HG02973 (cell line): ENCODE measurements around the gene LRRIQ1.
A peak's percentile ranks its signal among the peaks of the same experiment; 100 is the strongest.
"Not testable (repeated sequence)": the region's sequence is repeated elsewhere in the genome, so short reads cannot be mapped to it uniquely, and the experiment has no call there.

ENCODE experiments used
- ATAC-seq: cut with Tn5 transposase; IDR thresholded peaks from one replicate; pipeline ENCODE4 v1.9.1; 2021; ENCODE audit warnings: moderate library complexity; ENCODE audit not compliant: unreplicated experiment

LRRIQ1 gene, protein sequence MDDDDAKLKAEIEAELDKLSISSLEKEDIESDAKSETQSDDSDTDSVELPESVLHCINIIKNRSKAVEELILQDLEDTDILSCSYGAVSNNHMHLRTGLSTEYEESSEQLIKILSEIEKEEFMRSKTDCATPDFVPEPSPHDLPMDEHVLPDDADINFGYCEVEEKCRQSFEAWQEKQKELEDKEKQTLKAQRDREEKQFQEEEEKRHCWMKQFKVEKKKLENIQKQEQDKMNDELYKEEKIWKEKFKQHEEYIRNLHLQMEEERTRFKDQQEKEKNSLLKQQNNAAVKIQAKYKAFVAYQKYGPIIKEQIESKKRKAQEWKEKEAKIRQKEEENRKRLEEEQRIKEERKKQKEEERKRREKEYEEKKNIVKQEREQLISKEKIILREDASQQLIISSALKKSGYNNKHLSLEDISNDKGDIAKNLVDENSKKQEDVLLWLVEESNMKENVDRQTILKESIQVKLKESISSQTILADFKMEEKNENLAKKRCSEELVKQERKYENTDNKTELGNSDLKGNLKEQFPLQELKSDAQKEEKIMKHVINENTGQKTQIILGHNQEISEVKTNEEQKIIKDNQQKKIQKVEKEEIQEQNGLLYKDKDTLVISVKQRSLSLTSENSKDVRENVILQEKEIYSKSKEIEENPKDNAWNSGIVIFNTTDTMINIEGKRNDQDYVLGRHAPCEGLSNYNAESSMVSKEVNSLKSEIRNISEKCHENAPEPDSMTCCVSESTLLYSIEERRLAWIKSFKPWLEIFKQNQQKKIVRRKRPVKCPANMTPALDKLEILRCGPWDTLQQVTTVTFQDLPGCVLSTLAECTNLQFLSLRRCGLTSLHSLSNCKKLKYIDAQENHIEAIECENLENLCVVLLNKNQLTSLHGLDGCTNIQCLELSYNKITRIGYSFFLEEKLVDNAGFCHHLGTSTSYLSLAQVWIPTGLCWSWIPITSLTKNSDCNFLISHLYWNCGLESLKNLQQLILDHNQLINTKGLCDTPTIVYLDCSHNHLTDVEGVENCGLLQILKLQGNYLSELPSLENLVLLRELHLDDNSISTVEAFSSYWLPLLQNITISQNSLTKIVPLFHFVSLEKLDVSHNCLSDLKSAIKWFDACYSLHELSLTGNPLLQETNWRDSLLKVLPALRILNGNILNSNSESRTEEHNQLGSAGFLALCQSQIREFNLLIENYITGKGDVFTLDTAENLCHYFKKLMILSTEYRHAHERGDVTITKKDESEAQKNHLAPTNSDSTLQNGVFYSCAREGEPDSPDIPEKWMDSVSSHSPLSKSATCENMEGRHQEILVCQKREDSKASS (N-terminal part only)

DNA sequence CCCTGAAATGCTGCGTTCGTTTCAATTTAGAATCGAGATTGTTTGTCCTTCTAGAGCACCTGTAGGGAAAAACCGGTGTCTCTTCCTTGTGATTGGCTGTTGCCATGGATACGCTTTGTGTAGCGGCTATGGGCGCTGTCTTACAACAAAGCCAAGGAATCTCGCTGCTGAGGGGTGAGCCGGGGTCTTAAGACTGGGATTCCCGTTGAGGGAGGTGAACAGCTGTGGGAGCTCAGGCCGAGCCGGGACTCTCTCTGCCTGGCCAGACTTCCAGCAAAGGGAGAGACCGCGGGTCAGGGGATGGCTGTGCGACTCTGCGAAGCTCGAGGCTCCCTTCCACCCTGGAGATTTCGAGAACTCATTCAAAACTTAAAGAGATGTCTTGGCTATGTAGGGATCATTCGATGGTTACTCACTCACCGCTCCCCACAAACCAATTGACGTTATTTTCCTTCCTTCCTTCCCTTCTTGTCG, at the start of gene LRRIQ1, which contains the start of gene TSPAN19:
TSS of gene LRRIQ1 (plus strand) at position 118 of the 474 bp plus-strand sequence. CDS start 1,826 bp downstream, outside the sequence.
TSS of gene TSPAN19 (minus strand) at position 44 of the 474 bp plus-strand sequence. CDS start 6,331 bp downstream, outside the sequence.
- peak; percentile 84 for ATAC-seq

DNA sequence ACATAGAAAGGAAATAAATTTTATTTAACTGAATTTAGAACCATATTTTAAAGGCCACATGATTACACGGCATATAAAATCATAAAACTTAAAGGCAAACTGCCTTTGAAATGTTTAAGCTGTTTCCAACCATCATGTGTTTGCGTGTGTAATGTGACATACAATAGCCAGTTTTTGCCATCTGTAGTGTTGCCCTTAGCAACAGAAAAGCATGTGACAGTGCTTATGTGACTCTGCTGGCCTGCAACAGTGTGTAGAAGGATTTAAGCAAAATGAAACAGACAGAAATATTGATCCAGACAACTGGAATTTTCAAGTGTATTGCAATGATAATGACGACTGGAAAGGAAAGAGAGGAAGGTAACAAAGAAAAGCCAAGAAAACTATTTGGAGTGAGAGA, 49.6 kb upstream of the LRRIQ1 start:
- no peak for ATAC-seq

DNA sequence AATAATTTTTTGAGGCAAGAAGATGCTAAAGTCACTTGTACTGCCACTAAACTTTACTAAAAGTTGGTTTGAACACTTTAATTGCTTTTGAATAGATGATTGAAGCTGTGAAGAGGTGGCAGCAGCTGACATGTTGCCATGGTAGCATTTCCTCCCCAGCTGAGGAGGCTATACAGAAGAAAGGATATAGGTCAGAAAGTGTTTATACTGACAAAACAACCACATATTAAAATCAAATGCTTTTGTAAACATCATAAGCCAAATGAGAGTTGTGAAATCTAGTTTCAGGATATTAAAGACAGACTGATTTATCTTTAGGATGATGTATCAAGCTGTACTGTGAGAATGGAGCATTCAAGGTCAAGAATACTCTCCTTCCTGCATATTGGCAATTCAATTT, 41.7 kb upstream of the LRRIQ1 start:
- ATAC-seq: no peak

DNA sequence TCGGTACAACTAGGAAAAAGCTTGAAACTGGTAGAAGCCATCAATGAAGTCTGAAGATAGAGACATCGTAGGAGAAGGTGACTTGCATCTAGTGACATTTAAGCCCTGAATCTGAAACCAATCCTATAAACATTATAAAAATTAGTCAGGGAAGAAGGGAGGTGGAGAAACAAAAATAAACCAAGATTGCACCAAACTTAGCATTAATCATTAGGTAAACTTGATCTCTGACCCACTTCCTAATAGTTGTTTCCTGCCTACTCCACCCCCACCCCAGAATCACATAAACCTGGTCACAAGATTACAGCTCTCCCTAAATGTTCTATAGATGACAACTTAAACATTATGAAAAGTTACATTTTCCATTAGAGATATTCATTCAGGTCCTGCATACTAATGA, 40.5 kb upstream of the LRRIQ1 start:
- no peak for ATAC-seq

DNA sequence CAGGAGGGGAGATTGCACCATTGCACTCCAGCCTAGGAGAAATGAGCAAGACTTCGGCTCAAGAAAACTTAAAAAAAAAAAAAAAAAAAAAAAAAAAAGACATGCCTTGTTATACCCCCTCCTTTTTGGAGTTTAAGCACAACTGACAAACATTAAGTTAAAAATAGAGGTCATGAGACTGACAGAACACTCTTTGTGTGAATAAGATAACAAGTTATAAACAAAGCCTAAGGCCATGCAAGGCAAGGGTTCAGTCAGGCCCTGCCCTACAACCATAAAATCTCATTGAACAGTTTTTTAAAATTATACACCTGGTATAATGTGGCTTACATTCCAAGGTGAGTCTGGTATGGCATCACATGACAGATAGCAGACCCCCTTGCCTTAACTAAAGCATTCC, 39.4 kb upstream of the LRRIQ1 start:
- ATAC-seq: no peak

DNA sequence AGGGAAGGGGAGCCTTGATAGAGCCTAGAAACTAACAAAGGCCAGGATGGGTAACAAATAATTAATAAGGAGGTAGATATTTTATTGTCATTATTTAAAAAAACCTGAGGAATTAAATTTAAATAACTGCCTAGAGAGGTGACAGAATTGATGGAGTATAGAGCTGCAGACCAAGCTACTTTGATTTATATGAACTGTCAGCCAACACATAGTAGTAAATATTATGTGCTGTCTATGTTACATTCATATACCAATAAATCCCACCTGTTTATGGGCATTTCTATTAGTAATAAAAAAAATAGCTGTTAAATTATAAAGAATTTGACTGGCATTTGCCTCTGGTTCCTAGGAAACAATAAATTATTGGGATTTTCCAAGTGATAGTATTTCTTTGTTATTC, 37.8 kb upstream of the LRRIQ1 start:
- no peak for ATAC-seq

DNA sequence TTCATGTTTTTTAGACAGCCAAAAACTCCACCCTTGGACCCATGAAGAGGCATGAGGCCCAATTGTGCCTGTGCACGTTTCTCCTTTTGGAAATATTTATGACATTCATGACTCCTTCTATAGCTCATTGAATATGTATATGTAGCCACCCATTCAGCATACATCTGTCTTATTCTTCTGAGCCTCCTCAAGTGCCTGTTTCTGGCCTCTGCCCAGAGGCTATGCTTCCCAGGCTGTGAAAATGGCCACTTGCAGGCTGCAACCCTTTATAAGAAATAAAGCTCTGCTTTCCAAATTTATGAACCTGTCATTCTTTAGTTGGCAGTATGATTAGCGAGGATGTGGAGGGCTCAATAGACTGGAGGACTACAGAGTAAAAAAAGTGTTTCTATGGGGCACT, 35.4 kb upstream of the LRRIQ1 start:
- ATAC-seq: no peak

DNA sequence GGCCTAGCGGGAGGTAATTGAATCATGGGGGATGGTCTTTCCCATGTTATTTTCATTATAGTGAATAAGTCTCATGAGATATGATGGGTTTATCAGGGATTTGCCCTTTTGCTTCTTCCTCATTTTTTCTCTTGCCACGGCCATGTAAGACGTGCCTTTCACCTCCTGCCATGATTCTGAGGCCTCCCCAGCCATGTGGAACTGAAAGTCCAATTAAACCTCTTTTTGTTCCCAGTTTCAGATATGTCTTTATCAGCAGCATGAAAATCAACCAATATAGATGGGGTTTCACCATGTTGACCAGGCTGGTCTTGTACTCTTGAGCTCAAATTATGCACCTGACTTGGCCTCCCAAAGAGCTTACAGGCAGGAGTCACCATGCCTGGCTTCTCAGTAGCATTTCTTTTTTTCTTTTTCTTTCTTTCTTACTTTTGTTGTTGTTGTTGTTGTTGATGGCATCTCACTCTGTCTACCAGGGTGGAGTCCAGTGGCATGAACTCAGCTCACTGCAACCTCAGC, 33.3 kb upstream of the LRRIQ1 start:
- ATAC-seq: no peak

DNA sequence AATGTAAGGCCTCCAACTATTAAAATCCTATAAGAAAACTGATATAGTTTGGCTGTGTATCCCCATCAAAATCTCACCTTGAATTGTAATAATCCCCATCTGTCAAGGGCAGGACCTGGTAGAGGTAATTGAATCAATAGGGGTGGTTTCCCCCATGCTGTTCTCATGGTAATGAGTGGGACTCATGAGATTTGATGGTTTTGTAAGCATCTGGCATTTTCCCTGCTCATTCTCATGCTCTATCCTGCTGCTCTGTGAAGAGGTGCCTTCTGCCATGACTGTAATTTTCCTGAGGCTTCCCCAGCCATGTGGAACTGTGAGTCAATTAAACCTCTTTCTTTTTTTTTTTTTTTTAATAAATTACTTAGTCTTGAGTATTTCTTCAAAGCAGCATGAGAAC, 31.9 kb upstream of the LRRIQ1 start:
- no peak for ATAC-seq

DNA sequence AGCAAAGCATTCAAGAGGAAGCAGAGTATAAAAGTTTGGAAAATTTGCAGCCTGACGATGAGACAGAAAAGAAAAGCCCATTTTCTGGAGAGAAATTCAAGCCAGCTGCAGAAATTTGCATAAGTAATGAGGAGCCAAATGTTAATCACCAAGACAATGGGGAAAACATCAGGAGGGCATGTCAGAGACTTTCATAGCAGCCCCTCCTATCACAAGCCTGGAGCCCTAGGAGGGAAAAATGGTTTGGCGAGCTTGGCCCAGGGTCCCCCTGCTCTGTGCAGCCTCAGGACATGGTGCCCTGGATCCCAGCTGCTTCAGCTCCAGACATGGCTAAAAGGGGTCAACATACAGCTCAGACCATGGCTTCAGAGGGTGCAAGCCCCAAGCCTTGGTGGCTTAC, 31.1 kb upstream of the LRRIQ1 start:
- not testable (repeated sequence) for ATAC-seq

DNA sequence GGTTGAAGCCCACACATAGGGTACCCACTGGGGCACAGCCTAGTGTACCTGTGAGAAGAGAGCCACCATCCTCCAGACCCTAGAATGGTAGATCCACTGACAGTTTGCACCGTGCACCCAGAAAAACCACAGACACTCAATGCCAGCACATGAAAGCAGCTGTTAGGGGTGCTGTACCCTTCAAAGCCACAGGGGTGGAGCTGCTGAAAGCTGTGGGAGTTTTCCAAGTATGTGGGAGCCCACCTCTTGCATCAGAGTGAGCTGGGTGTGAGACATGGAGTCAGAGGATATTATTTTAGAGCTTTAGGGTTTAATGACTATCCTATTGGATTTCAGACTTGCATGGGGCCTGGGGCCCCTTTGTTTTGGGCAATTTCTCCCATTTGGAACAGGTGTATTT, 30.5 kb upstream of the LRRIQ1 start:
- no peak for ATAC-seq

DNA sequence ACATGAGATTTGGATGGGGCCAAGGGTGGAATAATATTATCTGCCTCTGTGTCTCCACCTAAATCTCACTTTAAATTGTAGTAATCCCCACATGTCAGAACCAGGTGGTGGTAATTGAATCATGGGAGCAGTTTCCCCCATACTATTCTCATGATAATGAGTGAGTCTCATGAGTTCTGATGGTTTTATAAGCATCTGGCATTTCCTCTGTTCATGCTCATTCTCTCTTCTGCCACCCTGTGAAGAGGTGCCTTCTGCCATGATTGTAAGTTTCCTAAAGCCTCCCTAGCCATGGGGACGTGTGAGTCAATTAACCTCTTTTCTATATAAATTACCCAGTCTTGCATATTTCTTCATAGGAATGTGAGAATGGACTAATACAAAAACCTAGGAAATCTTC, 29.9 kb upstream of the LRRIQ1 start:
- no peak for ATAC-seq

DNA sequence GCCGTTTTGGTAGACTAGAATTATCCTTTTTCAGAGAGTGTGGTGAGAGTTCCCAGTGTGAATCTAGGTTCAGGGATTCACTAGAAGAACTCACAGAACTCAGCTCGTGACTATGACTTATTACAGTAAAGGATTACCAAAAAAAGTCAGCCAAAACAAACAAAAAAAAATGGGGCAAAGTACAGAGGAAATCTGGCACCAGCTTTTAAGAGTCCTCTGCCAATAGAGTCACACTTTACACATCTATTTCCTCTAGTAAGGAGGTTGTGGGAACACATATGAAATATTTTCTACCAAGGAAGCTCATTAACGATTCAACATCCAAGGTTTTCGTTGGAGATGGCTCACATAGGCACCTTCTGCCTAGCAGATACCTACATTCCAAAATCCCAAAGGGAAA, 28.3 kb upstream of the LRRIQ1 start:
- ATAC-seq: no peak

DNA sequence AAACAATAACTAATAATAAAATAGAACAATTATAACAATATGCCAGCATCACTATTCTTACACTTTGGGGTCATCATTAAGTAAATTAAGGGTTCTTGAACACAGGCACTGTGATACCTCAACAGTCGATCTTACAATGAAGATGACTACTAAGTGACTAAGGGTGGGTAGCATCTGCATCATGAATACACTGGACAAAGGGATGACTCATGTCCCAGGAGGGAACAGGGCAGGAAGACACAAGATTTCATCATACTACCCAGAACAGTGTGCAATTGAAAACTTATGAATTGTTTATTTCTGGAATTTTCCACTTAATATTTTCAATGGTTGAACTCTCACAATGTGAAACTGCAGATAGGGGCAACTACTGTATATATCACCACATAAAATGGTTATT, 19.7 kb upstream of the LRRIQ1 start:
- no peak for ATAC-seq

DNA sequence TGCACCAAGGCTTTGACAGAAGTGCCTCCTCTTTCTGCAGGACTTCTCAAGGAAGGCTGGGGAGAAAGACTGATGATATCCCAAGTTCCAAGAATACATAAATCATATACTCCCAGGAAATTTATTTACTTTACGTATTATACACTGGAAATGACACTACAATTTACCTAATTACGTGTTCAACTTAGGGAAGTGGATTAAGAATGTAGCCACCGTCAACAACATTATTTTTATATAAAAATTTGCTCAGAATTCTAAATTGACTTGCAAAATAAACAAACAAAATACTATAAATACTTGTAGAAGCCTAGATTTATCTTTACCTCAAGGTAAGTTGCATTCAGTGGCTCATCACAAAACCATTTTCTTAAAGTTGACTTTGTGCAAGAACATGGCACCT, 19.0 kb upstream of the LRRIQ1 start:
- no peak for ATAC-seq

DNA sequence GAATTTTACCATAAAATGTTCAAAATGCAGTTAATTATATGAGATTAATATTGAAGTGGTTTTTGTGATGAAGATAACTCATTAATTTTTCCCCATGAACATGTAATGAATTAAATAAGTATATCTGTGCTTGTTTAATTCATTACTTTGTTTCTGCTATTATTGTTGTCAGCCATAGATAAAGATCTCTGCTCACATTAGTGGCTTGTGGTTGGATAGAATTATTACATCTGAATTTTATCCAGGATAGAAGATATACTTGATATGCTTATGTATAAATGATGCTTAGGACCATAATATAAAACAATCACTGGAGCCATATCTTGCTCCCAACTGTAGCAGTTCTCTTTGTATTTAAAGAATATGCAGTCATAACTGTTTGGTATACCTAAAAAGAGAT, 18.5 kb upstream of the LRRIQ1 start:
- no peak for ATAC-seq

DNA sequence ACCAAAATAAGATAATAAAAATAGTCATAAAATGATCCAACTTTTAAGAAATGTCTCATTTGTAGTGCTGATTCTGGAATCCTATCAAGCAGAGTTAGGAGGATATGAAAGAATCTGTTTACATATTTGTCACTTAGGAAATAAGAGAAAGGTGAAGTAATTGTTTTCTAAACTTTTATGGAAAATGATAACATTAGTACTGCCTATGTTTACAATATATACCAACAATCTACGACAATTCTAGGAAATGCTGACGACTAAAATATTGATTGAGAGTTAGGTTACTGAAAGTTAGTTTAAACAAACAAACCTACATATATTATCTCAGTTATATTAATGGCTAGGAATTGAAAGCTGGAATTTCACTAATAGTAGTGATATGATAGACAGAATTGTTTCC, 18.1 kb upstream of the LRRIQ1 start:
- no peak for ATAC-seq

DNA sequence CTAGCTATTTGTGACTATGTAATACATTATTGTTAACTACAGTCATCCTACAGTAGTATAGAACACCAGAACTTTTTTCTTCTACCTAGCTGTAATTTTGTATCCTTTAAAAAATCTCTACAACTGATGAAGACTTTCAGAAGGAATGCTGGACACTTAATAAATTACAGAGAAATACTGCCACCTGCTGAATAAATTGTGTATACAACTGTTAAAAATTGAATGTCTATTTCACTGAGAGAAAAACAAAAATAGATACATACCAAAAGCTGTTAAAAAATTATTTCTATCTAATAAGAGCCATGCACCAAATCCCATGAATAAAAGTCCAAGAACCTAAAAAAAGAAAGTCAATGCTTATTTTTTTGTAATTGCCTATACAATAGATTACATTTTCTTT, 6.7 kb upstream of the LRRIQ1 start:
- no peak for ATAC-seq

DNA sequence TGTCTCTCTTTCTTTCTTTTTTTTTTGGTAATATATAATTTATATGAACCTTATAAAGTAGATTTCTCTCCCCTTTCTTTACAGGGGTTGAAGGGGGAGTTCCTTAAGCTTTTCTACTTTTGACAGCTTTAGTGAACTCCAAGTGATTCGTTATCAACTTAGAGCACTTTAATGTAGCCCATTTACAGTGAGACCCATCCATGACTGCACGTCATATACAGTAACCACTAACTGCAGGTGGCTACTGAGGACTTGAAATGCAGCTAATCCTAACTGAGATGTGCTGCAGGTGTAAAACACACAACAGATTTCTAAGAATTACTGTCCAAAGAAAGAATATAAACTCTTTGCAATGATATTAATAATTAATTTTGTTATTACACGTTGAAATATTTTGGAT, 582 bp downstream of the LRRIQ1 start:
- ATAC-seq: peak; percentile 32

DNA sequence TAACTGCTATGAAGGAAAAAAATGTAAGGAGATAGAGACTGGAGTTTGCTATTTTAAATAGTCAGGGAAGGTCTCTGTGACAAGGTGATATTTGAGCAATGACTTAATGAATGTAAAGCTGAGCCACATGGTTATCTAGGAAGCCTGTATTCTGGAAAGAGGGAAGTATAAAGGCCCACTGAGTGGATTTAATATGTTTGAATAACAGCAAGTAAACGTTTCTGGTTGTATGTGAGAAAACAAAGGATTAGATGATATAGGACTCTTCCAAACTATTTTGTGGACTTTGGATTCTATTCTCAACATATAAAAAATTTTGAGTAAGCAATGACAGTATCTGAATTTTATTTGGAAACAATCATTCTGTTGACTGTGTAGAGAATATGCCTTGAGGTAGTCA, 5.2 kb downstream of the LRRIQ1 start:
- no peak for ATAC-seq

DNA sequence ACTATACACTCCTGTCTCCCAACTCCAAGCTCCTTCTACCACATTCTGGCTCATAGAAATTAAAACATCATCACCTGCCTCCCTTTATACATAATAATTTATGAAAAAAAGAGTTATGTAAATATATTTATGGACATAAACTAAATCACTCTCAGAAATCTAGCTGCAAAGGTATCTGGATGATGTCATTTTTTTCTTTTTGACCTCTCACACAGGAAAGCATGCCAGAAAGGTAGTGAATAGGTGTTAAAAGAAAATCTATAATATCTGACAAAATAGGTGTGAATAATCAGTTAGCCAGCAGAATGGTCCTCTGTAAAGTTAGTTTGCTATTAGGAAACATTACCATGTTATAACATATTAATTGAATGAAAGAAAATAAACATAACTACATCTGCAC, 7.7 kb downstream of the LRRIQ1 start:
- no peak for ATAC-seq
